ENCODE measurements around the gene SCFD1.
"Not testable (repeated sequence)": the region's sequence is repeated elsewhere in the genome, so short reads cannot be mapped to it uniquely, and the experiment has no call there.

The SCFD1 gene

DNA sequence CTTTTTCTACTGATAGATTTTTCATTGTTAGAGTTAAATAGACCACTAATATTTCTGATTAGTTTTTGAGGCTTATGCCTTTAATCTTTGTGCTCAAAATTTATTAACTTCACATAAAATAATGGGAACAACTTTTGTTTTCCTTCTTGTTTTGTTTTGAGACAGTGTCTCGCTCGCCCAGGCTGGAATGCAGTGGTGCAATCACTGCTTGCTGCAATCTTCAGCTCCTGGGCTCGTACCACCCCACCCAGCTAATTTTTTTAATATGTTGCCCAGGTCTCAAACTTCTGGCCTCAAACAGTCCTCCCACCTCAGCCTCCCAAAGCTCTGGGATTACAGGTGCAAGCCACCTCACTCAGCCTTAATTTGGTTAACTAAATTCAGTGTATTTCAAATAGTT, 16.8 kb downstream of the SCFD1 start:
- H3K27ac ChIP-seq, result no peak overlapping the region
- TF ChIP-seq, protein P1, sequence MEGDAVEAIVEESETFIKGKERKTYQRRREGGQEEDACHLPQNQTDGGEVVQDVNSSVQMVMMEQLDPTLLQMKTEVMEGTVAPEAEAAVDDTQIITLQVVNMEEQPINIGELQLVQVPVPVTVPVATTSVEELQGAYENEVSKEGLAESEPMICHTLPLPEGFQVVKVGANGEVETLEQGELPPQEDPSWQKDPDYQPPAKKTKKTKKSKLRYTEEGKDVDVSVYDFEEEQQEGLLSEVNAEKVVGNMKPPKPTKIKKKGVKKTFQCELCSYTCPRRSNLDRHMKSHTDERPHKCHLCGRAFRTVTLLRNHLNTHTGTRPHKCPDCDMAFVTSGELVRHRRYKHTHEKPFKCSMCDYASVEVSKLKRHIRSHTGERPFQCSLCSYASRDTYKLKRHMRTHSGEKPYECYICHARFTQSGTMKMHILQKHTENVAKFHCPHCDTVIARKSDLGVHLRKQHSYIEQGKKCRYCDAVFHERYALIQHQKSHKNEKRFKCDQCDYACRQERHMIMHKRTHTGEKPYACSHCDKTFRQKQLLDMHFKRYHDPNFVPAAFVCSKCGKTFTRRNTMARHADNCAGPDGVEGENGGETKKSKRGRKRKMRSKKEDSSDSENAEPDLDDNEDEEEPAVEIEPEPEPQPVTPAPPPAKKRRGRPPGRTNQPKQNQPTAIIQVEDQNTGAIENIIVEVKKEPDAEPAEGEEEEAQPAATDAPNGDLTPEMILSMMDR (conservative IDR thresholded peaks at IDR 0.05), result no peak

DNA sequence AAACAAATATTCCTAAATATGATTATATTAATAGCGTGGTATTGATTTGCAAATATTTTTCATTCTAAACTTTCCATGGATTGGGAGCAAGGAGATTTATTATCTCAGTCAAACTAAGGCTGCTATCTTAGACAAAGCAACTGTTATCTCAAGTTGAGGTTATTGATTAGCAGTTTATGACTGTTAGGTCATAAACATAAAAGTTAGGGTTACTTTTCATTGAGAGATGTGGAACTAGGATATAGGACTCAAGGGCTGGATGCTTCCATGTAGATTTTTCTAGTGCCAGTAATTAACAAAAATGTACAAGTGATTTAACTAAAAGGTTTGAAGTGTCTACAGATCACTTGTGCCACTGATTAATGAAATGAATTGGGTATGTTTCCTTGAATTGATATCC, 19.1 kb downstream of the SCFD1 start:
- no peak overlapping the region for H3K27ac ChIP-seq
- TF ChIP-seq, protein P1 (conservative IDR thresholded peaks at IDR 0.05), result no peak

DNA sequence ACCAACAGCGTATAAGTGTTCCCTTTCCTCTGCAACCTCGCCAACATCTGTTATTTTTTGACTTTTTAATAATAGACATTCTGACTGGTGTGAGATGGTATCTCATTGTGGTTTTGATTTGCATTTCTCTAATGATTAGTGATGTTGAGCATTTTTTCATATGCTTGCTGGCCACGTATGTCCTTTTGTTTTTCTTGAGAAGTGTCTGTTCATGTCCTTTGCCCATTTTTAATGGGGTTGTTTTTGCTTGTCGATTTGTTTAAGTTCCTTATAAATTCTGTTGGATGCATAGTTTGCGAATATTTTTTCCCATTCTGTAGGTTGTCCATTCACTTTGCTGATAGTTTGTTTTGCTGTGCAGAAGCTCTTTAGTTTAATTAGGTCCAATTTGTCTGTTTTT, 22.3 kb downstream of the SCFD1 start:
- H3K27ac ChIP-seq, result not testable (repeated sequence)

DNA sequence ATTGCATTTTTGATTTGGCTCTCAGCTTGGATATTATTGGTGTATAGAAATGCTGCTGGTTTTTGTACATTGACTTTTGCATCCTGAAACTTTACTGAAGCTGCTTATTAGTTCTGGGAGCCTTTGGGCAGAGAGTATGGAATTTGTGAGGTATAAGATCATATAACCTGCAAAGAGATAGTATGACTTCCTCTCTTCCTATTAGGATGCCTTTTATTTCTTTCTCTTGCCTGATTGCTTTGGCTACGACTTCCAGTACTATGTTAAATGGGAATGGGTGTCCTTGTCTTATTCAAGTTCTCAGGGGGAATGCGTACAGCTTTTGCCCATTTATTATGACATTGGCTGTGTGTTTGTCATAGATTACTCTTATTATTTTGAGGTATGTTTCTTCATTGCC, 23.5 kb downstream of the SCFD1 start:
- TF ChIP-seq, protein P1 (conservative IDR thresholded peaks at IDR 0.05), result no peak
- no peak overlapping the region for H3K27ac ChIP-seq

DNA sequence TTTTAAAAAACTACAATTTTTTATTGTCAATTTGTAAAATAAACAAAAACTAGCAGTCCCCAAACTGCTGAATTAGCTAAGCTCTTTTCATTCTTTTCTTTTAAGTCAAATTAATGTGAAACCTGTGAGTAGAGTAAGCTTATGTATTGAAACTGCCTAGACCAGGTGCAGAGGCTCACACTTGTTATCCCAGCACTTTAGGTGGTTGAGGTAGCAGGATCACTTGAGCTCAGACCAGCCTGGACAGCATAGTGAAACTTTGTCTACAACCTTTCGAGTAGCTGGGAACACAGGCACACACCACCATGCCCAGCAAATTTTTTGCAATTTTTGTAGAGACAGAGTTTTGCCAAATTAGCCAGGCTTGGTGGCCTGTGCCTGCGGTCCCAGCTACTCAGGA, 26.4 kb downstream of the SCFD1 start:
- TF ChIP-seq, protein P1 (conservative IDR thresholded peaks at IDR 0.05), result no peak
- H3K27ac ChIP-seq, result no peak overlapping the region; the same call in 1 of the 2 replicates

DNA sequence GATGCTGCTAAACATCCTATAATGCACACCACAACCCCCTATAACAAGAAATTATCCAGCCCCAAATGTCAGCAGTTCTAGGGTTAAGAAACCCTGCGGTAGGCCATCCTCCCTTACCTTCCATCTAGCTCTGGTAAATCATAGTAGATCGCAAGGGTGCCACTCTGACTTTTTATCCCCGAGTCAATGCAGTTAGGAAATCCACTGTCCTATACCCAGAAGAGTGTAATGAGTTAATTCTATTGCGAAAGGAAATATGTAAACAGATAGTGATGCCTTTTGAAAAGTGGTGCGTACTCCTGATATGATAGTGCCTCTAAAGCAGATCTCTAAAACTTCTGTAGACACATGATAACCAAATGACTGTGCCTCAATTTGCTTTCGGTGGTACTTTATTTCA, 29.8 kb downstream of the SCFD1 start:
- TF ChIP-seq, protein P1 (conservative IDR thresholded peaks at IDR 0.05), result no peak
- H3K27ac ChIP-seq, result no peak overlapping the region

DNA sequence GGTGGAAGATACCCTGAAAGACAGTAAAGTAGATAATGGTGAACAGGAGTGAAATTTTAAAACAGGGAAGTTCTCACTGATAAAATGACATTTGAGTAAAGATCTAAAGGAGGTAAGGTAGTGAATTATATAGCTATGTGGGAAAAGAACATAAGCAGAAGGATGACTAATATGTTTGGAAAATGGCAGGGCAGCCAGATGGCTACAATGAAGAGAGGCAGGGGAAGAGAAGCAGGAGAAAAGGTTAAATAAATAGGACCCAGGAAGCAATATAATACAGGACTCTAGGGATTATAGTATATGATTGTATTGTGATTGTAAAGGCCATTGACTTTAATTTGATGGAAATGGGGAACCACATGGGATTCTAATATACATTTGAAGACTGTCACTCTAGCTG, 33.0 kb downstream of the SCFD1 start:
- H3K27ac ChIP-seq, result no peak overlapping the region
- TF ChIP-seq, protein P1 (conservative IDR thresholded peaks at IDR 0.05), result no peak

DNA sequence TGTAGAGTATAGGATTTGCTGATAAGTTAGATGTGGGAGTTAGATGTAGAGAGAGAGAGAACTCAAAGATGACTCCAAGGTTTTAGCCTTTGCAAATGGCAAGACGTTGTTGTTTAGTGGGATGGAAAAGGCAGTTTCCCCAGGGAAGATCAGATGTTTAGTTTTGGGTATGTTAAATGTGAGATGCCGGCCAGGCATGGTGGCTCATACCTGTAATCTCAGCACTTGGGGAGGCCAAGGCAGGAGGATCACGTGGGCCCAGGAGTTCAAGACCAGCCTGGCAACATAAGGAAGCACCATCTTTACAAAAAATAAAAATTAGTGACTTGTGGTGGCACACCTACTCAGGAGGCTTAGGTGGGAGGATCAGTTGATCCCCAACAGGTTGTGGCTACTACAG, 33.5 kb downstream of the SCFD1 start:
- TF ChIP-seq, protein P1 (conservative IDR thresholded peaks at IDR 0.05), result no peak
- H3K27ac ChIP-seq, result no peak overlapping the region

Measured in VCaP (cell line).